SK-N-SH treated with all-trans-retinoic acid at 6 μM for 48 hours (cell line): ENCODE data around the gene PLIN1.

Source experiments
- ARNTL ChIP-seq: fragments of 450-650 bp; formaldehyde crosslinking; IDR thresholded peaks from 2 replicates; pipeline ENCODE4 v1.5.0; 2020; ENCODE audit warnings: low read depth, mild to moderate bottlenecking, moderate library complexity, borderline replicate concordance
- CREB5 ChIP-seq: fragments of 250-450 bp; sonication (Bioruptor Pico); IDR thresholded peaks from 2 replicates; pipeline ENCODE4 v1.5.1; 2020; ENCODE audit warnings: low read depth, mild to moderate bottlenecking, moderate library complexity
- CSRNP3 ChIP-seq: fragments of 250-450 bp; sonication (Bioruptor Pico); IDR thresholded peaks from 2 replicates; pipeline ENCODE4 v1.5.1; 2021; ENCODE audit warnings: mild to moderate bottlenecking, moderate library complexity
- ESRRG ChIP-seq: fragments of 250-450 bp; sonication (Bioruptor Pico); IDR thresholded peaks from 2 replicates; pipeline ENCODE4 v1.6.1; 2021; ENCODE audit warnings: mild to moderate bottlenecking
- ISL1 ChIP-seq: fragments of 250-450 bp; sonication (Bioruptor Pico); IDR thresholded peaks from 2 replicates; pipeline ENCODE4 v2.1.2; 2022; ENCODE audit warnings: mild to moderate bottlenecking, moderate library complexity
- PATZ1 ChIP-seq: fragments of 250-450 bp; sonication (Bioruptor Pico); IDR thresholded peaks from 2 replicates; pipeline ENCODE4 v1.8.0; 2020; ENCODE audit warnings: mild to moderate bottlenecking, moderate library complexity, borderline replicate concordance
- TOX ChIP-seq: fragments of 250-450 bp; sonication (Bioruptor Pico); IDR thresholded peaks from 2 replicates; pipeline ENCODE4 v1.8.0; 2021; ENCODE audit warnings: mild to moderate bottlenecking, moderate library complexity, borderline replicate concordance
- TSHZ2 ChIP-seq: fragments of 250-450 bp; sonication (Bioruptor Pico); IDR thresholded peaks from 2 replicates; pipeline ENCODE4 v1.5.0; 2020; ENCODE audit warnings: mild to moderate bottlenecking, moderate library complexity
- ZFP30 ChIP-seq: fragments of 450-650 bp; formaldehyde crosslinking; IDR thresholded peaks from 2 replicates; pipeline ENCODE4 v1.5.0; 2022; ENCODE audit warnings: mild to moderate bottlenecking, moderate library complexity
- ZNF8 ChIP-seq: fragments of 450-650 bp; formaldehyde crosslinking; IDR thresholded peaks from 2 replicates; pipeline ENCODE4 v1.5.0; 2020; ENCODE audit warnings: mild to moderate bottlenecking, moderate library complexity

GRCh38 chr15:89685995-89686394 is 6.8 kb upstream of the PLIN1 start:
- TF ChIP-seq CREB5 (CRISPR knock-in tag) (no peak), PATZ1 (CRISPR knock-in tag) (no peak), CSRNP3 (CRISPR knock-in tag) (no peak), ISL1 (CRISPR knock-in tag) (no peak), ARNTL (CRISPR knock-in tag) (no peak), ZFP30 (no peak), ZNF8 (CRISPR knock-in tag) (no peak), TSHZ2 (CRISPR knock-in tag) (no peak), TOX (CRISPR knock-in tag) (no peak), ESRRG (no peak)
